Measurements from ENCODE around the gene TNNI2. TPM values are rescaled to one million over a fixed set of nuclear protein-coding genes. Genes with fewer than 3 reads are reported as not detected.

The TNNI2 gene
- total RNA-seq, 6 experiments from 2014 or later = 0.31 to 1.9 (median 1.1) TPM; not detected in 3

GRCh38 chr11:1814691-1815090 lies 24.1 kb upstream of the TNNI2 start:
- Histone ChIP-seq H3K9me3 (no peaks in the 10 kb centered on the region), H3K4me3 (no peak overlapping the region), H3K27me3 (no peaks in the 10 kb centered on the region), H3K36me3 (no peaks in the 10 kb centered on the region), H3K27ac (no peak overlapping the region), H3K4me1 (no peaks in the 10 kb centered on the region)
- ATAC-seq (peak in 1 of 4 donors; percentile 31), DNase-seq (no peak)
- no CpG with 5 or more reads among the region's 10 CpGs for WGBS (ENCODE audit: insufficient coverage, low coverage, low lambda C conversion rate, missing lambda C conversion rate)
- no peak for TF ChIP-seq POLR2A (IDR thresholded peaks at IDR 0.05)
- no peak for TF ChIP-seq CTCF (IDR thresholded peaks at IDR 0.05)
- intact Hi-C loops (cut with DNase I) = no loop called here

GRCh38 chr11:1815311-1815710 lies 23.5 kb upstream of the TNNI2 start:
- H3K27me3 ChIP-seq = no peaks in the 10 kb centered on the region
- DNase-seq (no peak), ATAC-seq (no peak)
- H3K36me3 ChIP-seq = no peaks in the 10 kb centered on the region
- no peak overlapping the region for H3K4me3 ChIP-seq
- intact Hi-C loops (cut with DNase I) = no loop called here
- TF ChIP-seq CTCF (IDR thresholded peaks at IDR 0.05) (no peak), POLR2A (IDR thresholded peaks at IDR 0.05) (no peak)
- no peaks in the 10 kb centered on the region for H3K4me1 ChIP-seq
- WGBS (ENCODE audit: insufficient coverage, low coverage, low lambda C conversion rate, missing lambda C conversion rate) = 93% methylated on average over 3 of the region's 8 CpGs
- no peaks in the 10 kb centered on the region for H3K9me3 ChIP-seq
- no peak overlapping the region for H3K27ac ChIP-seq

- Histone ChIP-seq H3K36me3 (no peaks in the 10 kb centered on the region), H3K4me3 (no peak overlapping the region), H3K27me3 (no peaks in the 10 kb centered on the region), H3K4me1 (no peaks in the 10 kb centered on the region), H3K27ac (no peak overlapping the region), H3K9me3 (no peaks in the 10 kb centered on the region)
- no peak for ATAC-seq
- 72% methylated on average over 4 of the region's 7 CpGs for WGBS (ENCODE audit: insufficient coverage, low coverage, low lambda C conversion rate, missing lambda C conversion rate)
- no peak for TF ChIP-seq CTCF (IDR thresholded peaks at IDR 0.05)
- TF ChIP-seq POLR2A (IDR thresholded peaks at IDR 0.05) = no peak
- intact Hi-C loops (cut with DNase I) = no loop called here
- no peak for DNase-seq
These were observed 23.0 kb upstream of the TNNI2 start for GRCh38 chr11:1815751-1816150.

- ATAC-seq = no peak
- no peaks in the 10 kb centered on the region for H3K36me3 ChIP-seq
- no peaks in the 10 kb centered on the region for H3K9me3 ChIP-seq
- WGBS (ENCODE audit: insufficient coverage, low coverage, low lambda C conversion rate, missing lambda C conversion rate) = 88% methylated on average over 5 of the region's 5 CpGs
- TF ChIP-seq POLR2A (IDR thresholded peaks at IDR 0.05) = no peak
- no peak for TF ChIP-seq CTCF (IDR thresholded peaks at IDR 0.05)
- H3K27ac ChIP-seq = no peak overlapping the region
- intact Hi-C loops (cut with DNase I) = no loop called here
- no peaks in the 10 kb centered on the region for H3K27me3 ChIP-seq
- H3K4me3 ChIP-seq = no peak overlapping the region
- no peaks in the 10 kb centered on the region for H3K4me1 ChIP-seq
- no peak for DNase-seq
These were observed 21.8 kb upstream of the TNNI2 start for GRCh38 chr11:1817000-1817399.

GRCh38 chr11:1817511-1817910 lies 21.3 kb upstream of the TNNI2 start:
- 50% methylated on average over 1 of the region's 1 CpG for WGBS (ENCODE audit: insufficient coverage, low coverage, low lambda C conversion rate, missing lambda C conversion rate)
- no peaks in the 10 kb centered on the region for H3K4me1 ChIP-seq
- H3K4me3 ChIP-seq = no peak overlapping the region
- intact Hi-C loops (cut with DNase I) = no loop called here
- H3K9me3 ChIP-seq = no peaks in the 10 kb centered on the region
- no peaks in the 10 kb centered on the region for H3K36me3 ChIP-seq
- DNase-seq (no peak), ATAC-seq (no peak)
- TF ChIP-seq CTCF (IDR thresholded peaks at IDR 0.05) (no peak), POLR2A (IDR thresholded peaks at IDR 0.05) (no peak)
- no peaks in the 10 kb centered on the region for H3K27me3 ChIP-seq
- H3K27ac ChIP-seq = no peak overlapping the region
